ENCODE measurements around the gene CDHR1.

GRCh38 chr10:84196083-84196482 lies 1.7 kb downstream of the CDHR1 start:
- TF ChIP-seq TAF1 (conservative IDR thresholded peaks at IDR 0.05) (no peak), EGR1 (IDR thresholded peaks at IDR 0.05; ENCODE audit: low read depth in 2 of 2) (no peak)
- TF ChIP-seq, protein P1, sequence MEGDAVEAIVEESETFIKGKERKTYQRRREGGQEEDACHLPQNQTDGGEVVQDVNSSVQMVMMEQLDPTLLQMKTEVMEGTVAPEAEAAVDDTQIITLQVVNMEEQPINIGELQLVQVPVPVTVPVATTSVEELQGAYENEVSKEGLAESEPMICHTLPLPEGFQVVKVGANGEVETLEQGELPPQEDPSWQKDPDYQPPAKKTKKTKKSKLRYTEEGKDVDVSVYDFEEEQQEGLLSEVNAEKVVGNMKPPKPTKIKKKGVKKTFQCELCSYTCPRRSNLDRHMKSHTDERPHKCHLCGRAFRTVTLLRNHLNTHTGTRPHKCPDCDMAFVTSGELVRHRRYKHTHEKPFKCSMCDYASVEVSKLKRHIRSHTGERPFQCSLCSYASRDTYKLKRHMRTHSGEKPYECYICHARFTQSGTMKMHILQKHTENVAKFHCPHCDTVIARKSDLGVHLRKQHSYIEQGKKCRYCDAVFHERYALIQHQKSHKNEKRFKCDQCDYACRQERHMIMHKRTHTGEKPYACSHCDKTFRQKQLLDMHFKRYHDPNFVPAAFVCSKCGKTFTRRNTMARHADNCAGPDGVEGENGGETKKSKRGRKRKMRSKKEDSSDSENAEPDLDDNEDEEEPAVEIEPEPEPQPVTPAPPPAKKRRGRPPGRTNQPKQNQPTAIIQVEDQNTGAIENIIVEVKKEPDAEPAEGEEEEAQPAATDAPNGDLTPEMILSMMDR (IDR thresholded peaks at IDR 0.05; ENCODE audit: low read depth, low read length, missing input control): no peak

All from liver (tissue), 3 donors.